Lung (tissue), 16 donors: ENCODE measurements around the gene MAGEB4. TPM values are rescaled to one million over a fixed set of nuclear protein-coding genes. Genes with fewer than 3 reads are reported as not detected.
"Not testable (repeated sequence)": the region's sequence is repeated elsewhere in the genome, so short reads cannot be mapped to it uniquely, and the experiment has no call there.

Experiments used
- ATAC-seq: fragments of 200-7000 bp; cut with Tn5 transposase; one replicate; pipeline ENCODE4 v1.9.1; 2020; ENCODE audit warnings: moderate number of reproducible peaks; ENCODE audit not compliant: insufficient read depth, low FRiP score
- DNase-seq, 3 donors: peaks; one replicate each; pipeline ENCODE4 v3.0.0-alpha.2; 2013 to 2017
- H3K27ac ChIP-seq, 2 donors: one replicate each; pipeline ENCODE4 v1.5.1; 2013; ENCODE audit warnings: mild to moderate bottlenecking in 2 of 2, moderate library complexity in 2 of 2, control low read depth in 1 of 2, inconsistent platforms in 1 of 2, low read depth in 1 of 2, low read length in 1 of 2
- H3K27me3 ChIP-seq, 3 donors: one replicate each; pipeline ENCODE4 v1.5.1; 2013; ENCODE audit warnings: low read length in 2 of 3; ENCODE audit not compliant: control insufficient read depth in 3 of 3, insufficient read depth in 3 of 3
- H3K36me3 ChIP-seq, 4 donors: one replicate each; pipeline ENCODE4 v1.5.1; 2013; ENCODE audit warnings: low read length in 4 of 4, mild to moderate bottlenecking in 1 of 4, moderate library complexity in 1 of 4; ENCODE audit not compliant: control insufficient read depth in 4 of 4, insufficient read depth in 4 of 4
- H3K4me1 ChIP-seq, 5 donors: one replicate each; pipeline ENCODE4 v1.5.1; 2013; ENCODE audit warnings: low read length in 5 of 5, mild to moderate bottlenecking in 2 of 5, moderate library complexity in 1 of 5; ENCODE audit not compliant: control insufficient read depth in 5 of 5, insufficient read depth in 5 of 5
- H3K4me3 ChIP-seq: one replicate; pipeline ENCODE4 v1.5.1; 2013; ENCODE audit warnings: mild to moderate bottlenecking, control low read depth, moderate library complexity
- H3K9ac ChIP-seq, 2 donors: one replicate each; pipeline ENCODE4 v1.5.1; 2013; ENCODE audit warnings: low read length in 2 of 2, control low read depth in 1 of 2; ENCODE audit not compliant: insufficient read depth in 1 of 2
- H3K9me3 ChIP-seq, 4 donors: one replicate each; pipeline ENCODE4 v1.5.1; 2013; ENCODE audit warnings: low read length in 3 of 4, mild to moderate bottlenecking in 1 of 4, moderate library complexity in 1 of 4; ENCODE audit not compliant: control insufficient read depth in 4 of 4, insufficient read depth in 3 of 4
- CTCF ChIP-seq: IDR thresholded peaks from 2 replicates; pipeline ENCODE4 v1.5.1; 2012; ENCODE audit warnings: mild to moderate bottlenecking; ENCODE audit errors: control extremely low read depth, extremely low read depth
- WGBS, 2 donors: extraction: QIAGEN DNeasy Blood & Tissue Kit; methylation state at CpG; one replicate each; pipeline ENCODE4 v1.1.7; 2013; 5-methylcytosine and 5-hydroxymethylcytosine counted together
- long read RNA-seq, 5 donors: transcript quantifications; one replicate each; lab custom pipeline, GENCODE V29; 2026
- polyA plus RNA-seq, 2 donors: library from polyadenylated mRNA; stranded (reverse); fragments of 200-250 nt; gene quantifications; one replicate each; pipeline ENCODE4 v1.2.1, GENCODE V29; 2013
- total RNA-seq, 2 donors: library from RNA; depleted of rRNA in 1 of 2; stranded (reverse); fragments of >200 nt in 1 of 2; gene quantifications; one replicate each; pipeline ENCODE4 v1.2.1, GENCODE V29; 2014 to 2021
- donor health status: control.
- donor health status: control.
- donor health status: Bipolar disorder and iron deficiency.
- donor health status: healthy.
- donor health status: DM: yes; HTN: yes; CAD: no.

Gene MAGEB4
- total RNA-seq, result not detected
- polyA plus RNA-seq, result not detected
- long read RNA-seq, donor 1, result 0 reads
- long read RNA-seq, donor 2, result 0 reads
- long read RNA-seq, donor 3, result 0 reads
- long read RNA-seq, donor 4, result 0 reads
- long read RNA-seq, donor 5, result 0 reads

- no peaks in the 10 kb centered on the region for H3K4me1 ChIP-seq
- H3K4me3 ChIP-seq, result no peak within 1 kb of the TSS
- peaks cover 0 to 1% (median 0%) of the 10 kb centered on the region in 4 donors for H3K9me3 ChIP-seq
- no peak within 1 kb of the TSS for H3K27ac ChIP-seq
- no peak within 1 kb of the TSS for H3K9ac ChIP-seq
- no peak for TF ChIP-seq CTCF
- peaks cover 0 to 4% (median 2%) of the 10 kb centered on the region in 3 donors for H3K27me3 ChIP-seq
- no peak for ATAC-seq
- no peaks in the 10 kb centered on the region for H3K36me3 ChIP-seq
- WGBS, 2 donors, result 83 to 90% methylated on average over 10 of the region's 10 CpGs
- no peak for DNase-seq
Observed at GRCh38 chrX:30241724-30242415, at the start of gene MAGEB4. Gene MAGEB4, plus strand, starts transcription at chrX:30242000. Its CDS starts 136 bp downstream, at chrX:30242136.

DNA sequence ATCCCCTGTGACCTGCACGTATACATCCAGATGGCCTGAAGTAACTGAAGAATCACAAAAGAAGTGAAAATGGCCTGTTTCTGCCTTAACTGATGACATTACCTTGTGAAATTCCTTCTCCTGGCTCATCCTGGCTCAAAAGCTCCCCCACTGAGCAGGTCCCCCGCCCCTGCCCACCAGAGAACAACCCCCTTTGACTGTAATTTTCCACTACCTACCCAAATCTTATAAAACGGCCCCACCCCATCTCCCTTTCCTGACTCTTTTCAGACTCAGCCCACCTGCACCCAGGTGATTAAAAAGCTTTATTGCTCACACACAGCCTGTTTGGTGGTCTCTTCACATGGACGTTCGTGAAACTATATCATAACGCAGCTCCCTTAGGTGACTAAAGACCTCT is 47.9 kb upstream of the MAGEB4 start:
- H3K27me3 ChIP-seq, ATAC-seq, DNase-seq, H3K4me3 ChIP-seq, H3K4me1 ChIP-seq, H3K27ac ChIP-seq, H3K9ac ChIP-seq, H3K9me3 ChIP-seq, H3K36me3 ChIP-seq: not testable (repeated sequence)
- WGBS, 2 donors, result 60 to 91% methylated on average over 6 of the region's 6 CpGs

- Histone ChIP-seq H3K9me3 (no peaks in the 10 kb centered on the region), H3K36me3 (no peaks in the 10 kb centered on the region), H3K27ac (no peak overlapping the region), H3K4me1 (no peaks in the 10 kb centered on the region), H3K27me3 (peaks cover 0 to 7% (median 3%) of the 10 kb centered on the region in 3 donors), H3K4me3 (no peak overlapping the region), H3K9ac (no peak overlapping the region)
- no peak for ATAC-seq
- DNase-seq, result peak in 1 of 3 donors; percentile 6
- 0 to 18% methylated on average over 1 of the region's 1 CpG for WGBS, 2 donors
- TF ChIP-seq CTCF, result no peak
Observed at GRCh38 chrX:30196322-30196721, 45.5 kb upstream of the MAGEB4 start.

- ATAC-seq, result no peak
- no peak overlapping the region for H3K27ac ChIP-seq
- no peaks in the 10 kb centered on the region for H3K36me3 ChIP-seq
- peaks cover 0 to 2% (median 0%) of the 10 kb centered on the region in 4 donors for H3K9me3 ChIP-seq
- no peak overlapping the region for H3K4me3 ChIP-seq
- H3K4me1 ChIP-seq, result no peaks in the 10 kb centered on the region
- no peak for DNase-seq
- peaks cover 0 to 9% (median 0%) of the 10 kb centered on the region in 3 donors for H3K27me3 ChIP-seq
- H3K9ac ChIP-seq, result no peak overlapping the region
- WGBS, 2 donors, result 80 to 89% methylated on average over 2 of the region's 2 CpGs
- TF ChIP-seq CTCF, result no peak
Observed at GRCh38 chrX:30212172-30212571, 29.6 kb upstream of the MAGEB4 start.
